ENCODE data around the gene FMN2.

GRCh38 chr1:240409615-240410014 is 317.9 kb downstream of the FMN2 start:
- TF ChIP-seq CTCF (IDR thresholded peaks at IDR 0.05), result no peak
- TF ChIP-seq POLR2A (IDR thresholded peaks at IDR 0.05), result no peak

All from body of pancreas (tissue), 4 donors.